ENCODE results near the gene ZBTB18.
"Not testable (repeated sequence)": the region's sequence is repeated elsewhere in the genome, so short reads cannot be mapped to it uniquely, and the experiment has no call there.

The ZBTB18 gene

GRCh38 chr1:244041466-244042120 lies 9.5 kb upstream of the ZBTB18 start:
- DNase-seq (ENCODE audit: low spot score) = no peak

- DNase-seq (ENCODE audit: low spot score) = no peak
Measured at GRCh38 chr1:244042293-244042692, 8.8 kb upstream of the ZBTB18 start.

DNA sequence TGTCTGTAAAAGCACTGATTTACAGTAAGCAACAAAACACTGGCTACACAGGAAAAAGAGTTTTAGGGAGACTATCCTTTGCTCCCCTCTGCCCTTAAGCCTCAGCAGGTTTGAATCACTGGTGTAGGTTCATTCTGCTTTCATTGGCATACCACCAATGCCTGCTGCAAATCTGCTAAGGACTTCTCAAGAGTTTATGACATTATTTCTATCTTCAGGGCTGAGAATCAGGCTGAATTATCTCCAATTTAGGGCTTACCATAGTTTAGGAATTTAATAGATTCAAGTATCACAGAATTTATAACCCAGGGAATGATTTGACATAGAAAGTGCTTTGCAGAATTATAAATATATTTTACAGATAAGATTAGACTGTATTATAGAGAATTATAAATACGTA lies 6.7 kb upstream of the ZBTB18 start:
- no peak for DNase-seq (ENCODE audit: low spot score)

GRCh38 chr1:244046254-244046653 lies 4.8 kb upstream of the ZBTB18 start:
- DNase-seq (ENCODE audit: low spot score) = not testable (repeated sequence)

GRCh38 chr1:244046907-244047611 lies 4.0 kb upstream of the ZBTB18 start:
- DNase-seq (ENCODE audit: low spot score) = no peak

GRCh38 chr1:244047621-244048255 lies 3.3 kb upstream of the ZBTB18 start:
- peak; percentile 67 for DNase-seq (ENCODE audit: low spot score)

DNA sequence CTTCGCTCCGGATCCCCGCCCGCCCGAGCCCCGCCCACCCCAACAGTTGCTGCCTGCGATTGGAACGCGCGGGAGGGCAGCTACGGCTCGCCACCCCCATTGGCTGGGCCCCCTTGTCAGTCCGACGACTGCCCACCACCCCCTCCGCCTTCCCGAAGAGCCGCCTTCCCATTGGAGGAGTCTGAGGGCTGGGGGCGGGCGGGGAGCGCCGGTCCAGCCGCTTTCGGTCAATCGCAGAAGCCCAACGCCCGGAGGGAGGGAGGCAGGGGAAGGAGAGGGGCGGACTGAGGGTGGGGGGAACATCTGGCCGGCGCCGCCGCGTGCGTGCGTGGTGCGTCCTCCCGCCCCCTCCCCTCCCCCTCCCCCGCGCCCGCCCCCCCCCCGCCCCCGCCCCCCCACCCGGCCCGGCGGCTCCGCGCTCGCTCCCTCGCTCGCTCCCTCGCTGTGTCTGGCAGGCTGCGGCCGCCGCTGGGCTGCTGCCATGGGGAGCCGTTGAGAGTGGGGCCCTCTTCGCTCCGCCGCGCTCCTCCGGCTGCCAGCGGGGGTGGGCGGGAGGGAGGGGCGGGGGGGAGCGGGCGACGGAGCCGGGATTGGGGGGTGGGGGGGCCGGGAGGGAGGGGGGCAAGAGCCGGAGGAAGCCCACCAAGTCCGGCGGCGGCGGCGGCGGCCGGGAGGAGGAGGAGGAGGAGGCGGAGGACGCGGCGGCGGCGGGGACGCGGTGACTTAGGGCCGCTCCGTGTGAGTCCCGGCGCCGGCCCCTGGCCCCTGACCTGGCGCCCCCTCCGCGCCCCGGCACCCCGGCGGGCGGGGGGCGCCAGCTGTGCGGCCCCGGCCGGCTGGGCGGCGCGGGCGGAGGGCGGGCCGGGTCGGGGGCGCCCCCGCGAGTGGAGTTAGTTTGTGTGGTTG lies 2.6 kb upstream of the ZBTB18 start:
- DNase-seq (ENCODE audit: low spot score) = peak; percentile 98

GRCh38 chr1:244049162-244050013 lies 1.7 kb upstream of the ZBTB18 start:
- peak; percentile 41 for DNase-seq (ENCODE audit: low spot score)

DNA sequence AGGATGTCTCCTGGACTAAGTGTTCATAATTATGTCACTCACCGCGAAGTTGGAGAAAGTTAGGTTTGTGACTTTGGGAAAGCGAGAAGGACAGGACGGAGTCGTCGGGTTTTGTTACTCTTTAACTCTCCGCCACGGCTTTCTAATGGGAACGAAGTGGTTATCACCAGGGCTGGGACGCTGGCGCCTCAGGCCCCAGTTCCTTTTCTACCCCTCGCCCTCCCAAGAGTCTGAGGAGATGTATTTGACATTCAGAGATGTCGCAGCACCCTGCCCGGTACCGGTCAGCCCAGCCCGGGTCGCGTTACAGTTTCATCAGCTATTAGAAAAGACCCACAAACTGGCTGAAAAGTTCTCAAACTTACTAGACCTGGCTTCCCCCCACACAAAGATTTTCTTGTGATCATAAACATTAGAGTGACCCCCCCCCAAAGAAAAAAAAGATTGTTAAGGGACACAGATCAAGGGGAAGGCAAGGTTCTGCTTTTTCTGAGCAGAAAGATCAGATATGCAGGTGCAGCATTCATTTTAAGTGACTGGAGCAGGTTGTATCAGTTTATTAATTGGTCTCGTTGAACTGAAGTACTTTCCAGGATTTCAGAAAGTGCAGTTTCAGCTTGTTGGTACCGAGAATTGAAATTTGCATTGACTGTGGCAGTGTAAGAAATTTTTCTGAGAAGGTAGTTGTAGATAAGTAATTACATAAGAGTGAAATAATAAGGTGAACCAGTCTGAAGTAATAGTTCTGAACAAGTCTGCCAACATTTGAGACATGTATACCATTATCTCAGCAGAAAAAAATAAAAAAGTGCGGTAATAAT lies 859 bp upstream of the ZBTB18 start:
- peak; percentile 32 for DNase-seq (ENCODE audit: low spot score)

- peak; percentile 42 for DNase-seq (ENCODE audit: low spot score)
Measured at GRCh38 chr1:244052016-244052727, 1.1 kb downstream of the ZBTB18 start.

GRCh38 chr1:244052728-244053312 lies 1.7 kb downstream of the ZBTB18 start:
- peak; percentile 26 for DNase-seq (ENCODE audit: low spot score)

- peak; percentile 74 for DNase-seq (ENCODE audit: low spot score)
Measured at GRCh38 chr1:244053831-244054230, 2.7 kb downstream of the ZBTB18 start.

DNA sequence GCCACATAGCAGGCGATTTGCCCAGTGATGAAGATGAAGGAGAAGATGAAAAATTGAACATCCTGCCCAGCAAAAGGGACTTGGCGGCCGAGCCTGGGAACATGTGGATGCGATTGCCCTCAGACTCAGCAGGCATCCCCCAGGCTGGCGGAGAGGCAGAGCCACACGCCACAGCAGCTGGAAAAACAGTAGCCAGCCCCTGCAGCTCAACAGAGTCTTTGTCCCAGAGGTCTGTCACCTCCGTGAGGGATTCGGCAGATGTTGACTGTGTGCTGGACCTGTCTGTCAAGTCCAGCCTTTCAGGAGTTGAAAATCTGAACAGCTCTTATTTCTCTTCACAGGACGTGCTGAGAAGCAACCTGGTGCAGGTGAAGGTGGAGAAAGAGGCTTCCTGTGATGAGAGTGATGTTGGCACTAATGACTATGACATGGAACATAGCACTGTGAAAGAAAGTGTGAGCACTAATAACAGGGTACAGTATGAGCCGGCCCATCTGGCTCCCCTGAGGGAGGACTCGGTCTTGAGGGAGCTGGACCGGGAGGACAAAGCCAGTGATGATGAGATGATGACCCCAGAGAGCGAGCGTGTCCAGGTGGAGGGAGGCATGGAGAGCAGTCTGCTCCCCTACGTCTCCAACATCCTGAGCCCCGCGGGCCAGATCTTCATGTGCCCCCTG lies 3.3 kb downstream of the ZBTB18 start:
- DNase-seq (ENCODE audit: low spot score) = peak; percentile 49

GRCh38 chr1:244054924-244055263 lies 3.8 kb downstream of the ZBTB18 start:
- peak; percentile 47 for DNase-seq (ENCODE audit: low spot score)

DNA sequence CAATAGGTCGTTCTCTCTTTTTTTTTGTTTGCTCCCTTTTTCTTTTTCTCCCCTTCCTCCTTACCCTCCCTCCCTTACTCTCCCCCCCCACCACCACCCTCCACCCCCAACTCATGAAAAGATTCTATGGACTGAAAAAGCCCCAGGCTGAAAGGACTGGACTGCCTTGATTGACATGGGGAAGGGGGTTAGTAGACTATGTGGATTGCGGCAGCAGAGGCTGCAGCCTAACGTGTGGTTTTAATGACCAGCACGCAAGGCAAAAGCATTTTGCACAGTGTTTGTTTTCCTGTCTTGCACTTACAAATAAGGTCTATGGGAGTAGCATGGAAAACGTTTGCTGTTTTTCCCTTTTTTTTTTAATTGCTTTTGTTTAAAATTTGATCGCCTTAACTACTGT lies 5.5 kb downstream of the ZBTB18 start:
- peak; percentile 46 for DNase-seq (ENCODE audit: low spot score)

DNA sequence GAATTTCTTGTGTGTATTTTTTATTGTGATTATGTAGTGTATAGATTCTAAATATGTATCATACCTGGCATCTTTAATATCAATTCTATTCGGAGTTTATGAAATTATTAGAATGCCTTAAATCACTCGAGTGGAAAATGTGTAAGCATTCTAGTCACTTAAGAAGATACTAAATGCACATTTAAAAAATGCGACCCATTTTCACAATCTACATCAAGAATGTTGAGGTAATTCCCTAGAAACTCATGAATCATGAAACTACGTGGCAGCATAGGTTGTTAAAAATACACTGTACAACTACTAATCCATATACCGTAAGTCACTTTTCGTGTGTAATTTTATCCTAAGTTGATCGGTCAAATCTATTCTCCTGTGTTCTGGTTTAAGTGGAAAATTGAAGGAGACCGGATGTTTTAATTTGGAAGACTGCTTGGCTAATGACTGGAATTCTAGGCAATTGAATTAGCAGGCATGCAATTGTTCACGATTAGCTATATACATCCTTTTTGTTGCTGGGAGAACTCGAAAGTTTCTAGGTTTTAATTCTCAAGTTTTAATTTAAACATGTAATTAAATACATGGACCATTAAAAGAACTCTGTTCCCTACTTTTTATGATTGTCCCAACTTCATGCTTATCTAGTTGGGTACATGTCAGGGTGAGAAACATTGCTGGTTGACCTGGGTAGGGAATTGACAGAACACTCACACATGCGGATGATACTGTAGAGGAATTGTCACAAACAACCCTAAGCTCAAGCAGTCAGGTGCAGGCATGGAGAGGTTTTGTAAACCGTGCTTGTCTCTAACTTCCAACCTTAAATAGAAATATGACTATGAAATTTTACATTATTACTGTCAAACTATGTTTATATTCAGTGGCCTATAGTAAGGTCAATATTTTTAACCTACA lies 6.6 kb downstream of the ZBTB18 start:
- peak; percentile 71 for DNase-seq (ENCODE audit: low spot score)

- peak; percentile 33 for DNase-seq (ENCODE audit: low spot score)
Measured at GRCh38 chr1:244060117-244060516, 9.0 kb downstream of the ZBTB18 start.

DNA sequence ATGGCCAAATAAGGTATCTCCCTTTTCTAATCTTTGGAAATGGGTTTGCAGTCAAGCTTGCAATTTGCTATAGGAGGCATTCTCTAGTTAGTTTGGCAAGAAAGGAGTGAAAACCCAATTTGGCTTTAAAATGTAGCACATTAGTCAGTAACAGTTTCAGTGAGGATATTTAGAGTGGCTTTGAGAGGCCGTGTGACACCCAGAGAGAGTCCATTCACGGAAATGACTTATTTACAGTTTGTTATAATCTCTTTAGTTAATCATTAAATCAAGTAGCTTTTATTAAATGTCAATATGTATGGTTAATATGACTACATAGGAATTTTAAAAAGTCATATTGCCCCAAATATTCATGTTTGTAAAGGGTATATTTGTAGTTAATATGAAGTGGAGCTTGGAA lies 9.6 kb downstream of the ZBTB18 start:
- DNase-seq (ENCODE audit: low spot score) = peak; percentile 62
